ENCODE measurements around the gene OVAAL.

Gene OVAAL

GRCh38 chr1:180525715-180526039, 33.1 kb upstream of the OVAAL start:
- Histone ChIP-seq H3K9ac (ENCODE audit: low read length) (no peak overlapping the region), H3K4me2 (ENCODE audit: low read depth, low read length) (peak overlapping the region; percentile 54), H2AFZ (ENCODE audit: low read length) (peak overlapping the region; percentile 51), H3K4me3 (ENCODE audit: low read length) (no peak overlapping the region; the same call in 1 of the 2 replicates), H3K27ac (ENCODE audit: low read length) (peak overlapping the region; percentile 13; the same call in 1 of the 2 replicates), H3F3A (ENCODE audit: insufficient read depth, low read length) (no peaks in the 10 kb centered on the region), H3K4me1 (ENCODE audit: low read length) (peaks cover 15% of the 10 kb centered on the region), H3K36me3 (replicated peaks; ENCODE audit: insufficient read depth, low read length) (no peaks in the 10 kb centered on the region), H4K20me1 (ENCODE audit: insufficient read depth, low read length) (no peaks in the 10 kb centered on the region), H3K27me3 (replicated peaks; ENCODE audit: insufficient read depth, low read length) (no peaks in the 10 kb centered on the region), H3K9me2 (replicated peaks; ENCODE audit: insufficient read depth, low read length) (no peaks in the 10 kb centered on the region), H3K9me3 (replicated peaks; ENCODE audit: insufficient read depth, low read length) (no peaks in the 10 kb centered on the region), H3K79me2 (ENCODE audit: low read length) (no peaks in the 10 kb centered on the region)
- TF ChIP-seq EZH2phosphoT487 (IDR thresholded peaks at IDR 0.05; ENCODE audit: low read length) (no peak), EZH2 (optimal IDR thresholded peaks at IDR 0.05; ENCODE audit: low read depth, low read length) (no peak), CTCF (IDR thresholded peaks at IDR 0.05; ENCODE audit: low read length) (no peak)
- no peak for DNase-seq

- no peak for TF ChIP-seq EZH2 (optimal IDR thresholded peaks at IDR 0.05; ENCODE audit: low read depth, low read length)
- TF ChIP-seq CTCF (IDR thresholded peaks at IDR 0.05; ENCODE audit: low read length), result no peak
- no peak for TF ChIP-seq EZH2phosphoT487 (IDR thresholded peaks at IDR 0.05; ENCODE audit: low read length)
- no peak overlapping the region for H2AFZ ChIP-seq (ENCODE audit: low read length)
- no peaks in the 10 kb centered on the region for H3K9me3 ChIP-seq (replicated peaks; ENCODE audit: insufficient read depth, low read length)
- no peak for DNase-seq
- H3K9me2 ChIP-seq (replicated peaks; ENCODE audit: insufficient read depth, low read length), result no peaks in the 10 kb centered on the region
- no peaks in the 10 kb centered on the region for H3F3A ChIP-seq (ENCODE audit: insufficient read depth, low read length)
- no peak overlapping the region for H3K9ac ChIP-seq (ENCODE audit: low read length)
- H3K79me2 ChIP-seq (ENCODE audit: low read length), result no peaks in the 10 kb centered on the region
- no peaks in the 10 kb centered on the region for H3K36me3 ChIP-seq (replicated peaks; ENCODE audit: insufficient read depth, low read length)
- H3K4me1 ChIP-seq (ENCODE audit: low read length), result peaks cover 15% of the 10 kb centered on the region
- H3K4me2 ChIP-seq (ENCODE audit: low read depth, low read length), result no peak overlapping the region
- H3K27ac ChIP-seq (ENCODE audit: low read length), result no peak overlapping the region
- no peak overlapping the region for H3K4me3 ChIP-seq (ENCODE audit: low read length)
- no peaks in the 10 kb centered on the region for H3K27me3 ChIP-seq (replicated peaks; ENCODE audit: insufficient read depth, low read length)
- H4K20me1 ChIP-seq (ENCODE audit: insufficient read depth, low read length), result no peaks in the 10 kb centered on the region
These were observed 31.6 kb upstream of the OVAAL start for GRCh38 chr1:180527101-180527669.

- TF ChIP-seq CTCF (IDR thresholded peaks at IDR 0.05; ENCODE audit: low read length) (no peak), EZH2 (optimal IDR thresholded peaks at IDR 0.05; ENCODE audit: low read depth, low read length) (no peak)
- no peak overlapping the region for H3K27ac ChIP-seq (ENCODE audit: low read length)
These were observed 29.8 kb upstream of the OVAAL start for GRCh38 chr1:180528868-180529470.

More at GRCh38 chr1:180528868-180529470, 29.8 kb upstream of the OVAAL start:
- H4K20me1 ChIP-seq (ENCODE audit: insufficient read depth, low read length), result no peaks in the 10 kb centered on the region
- H3K27me3 ChIP-seq (replicated peaks; ENCODE audit: insufficient read depth, low read length), result no peaks in the 10 kb centered on the region
- H3K9me2 ChIP-seq (replicated peaks; ENCODE audit: insufficient read depth, low read length), result no peaks in the 10 kb centered on the region
- no peaks in the 10 kb centered on the region for H3K36me3 ChIP-seq (replicated peaks; ENCODE audit: insufficient read depth, low read length)
- peaks cover 15% of the 10 kb centered on the region for H3K4me1 ChIP-seq (ENCODE audit: low read length)
- no peak for DNase-seq
- H3K79me2 ChIP-seq (ENCODE audit: low read length), result no peaks in the 10 kb centered on the region
- no peaks in the 10 kb centered on the region for H3K9me3 ChIP-seq (replicated peaks; ENCODE audit: insufficient read depth, low read length)
- no peak overlapping the region for H2AFZ ChIP-seq (ENCODE audit: low read length)
- H3F3A ChIP-seq (ENCODE audit: insufficient read depth, low read length), result no peaks in the 10 kb centered on the region
- no peak overlapping the region for H3K4me2 ChIP-seq (ENCODE audit: low read depth, low read length)
- no peak overlapping the region for H3K9ac ChIP-seq (ENCODE audit: low read length)
- H3K4me3 ChIP-seq (ENCODE audit: low read length), result no peak overlapping the region
